Measurements from ENCODE around the gene DLGAP4. TPM values are rescaled to one million over a fixed set of nuclear protein-coding genes. Genes with fewer than 3 reads are reported as not detected.

Gene DLGAP4
- total and polyA plus RNA-seq, 10 donors: 12.0 to 60.9 (median 45.9) TPM

DNA sequence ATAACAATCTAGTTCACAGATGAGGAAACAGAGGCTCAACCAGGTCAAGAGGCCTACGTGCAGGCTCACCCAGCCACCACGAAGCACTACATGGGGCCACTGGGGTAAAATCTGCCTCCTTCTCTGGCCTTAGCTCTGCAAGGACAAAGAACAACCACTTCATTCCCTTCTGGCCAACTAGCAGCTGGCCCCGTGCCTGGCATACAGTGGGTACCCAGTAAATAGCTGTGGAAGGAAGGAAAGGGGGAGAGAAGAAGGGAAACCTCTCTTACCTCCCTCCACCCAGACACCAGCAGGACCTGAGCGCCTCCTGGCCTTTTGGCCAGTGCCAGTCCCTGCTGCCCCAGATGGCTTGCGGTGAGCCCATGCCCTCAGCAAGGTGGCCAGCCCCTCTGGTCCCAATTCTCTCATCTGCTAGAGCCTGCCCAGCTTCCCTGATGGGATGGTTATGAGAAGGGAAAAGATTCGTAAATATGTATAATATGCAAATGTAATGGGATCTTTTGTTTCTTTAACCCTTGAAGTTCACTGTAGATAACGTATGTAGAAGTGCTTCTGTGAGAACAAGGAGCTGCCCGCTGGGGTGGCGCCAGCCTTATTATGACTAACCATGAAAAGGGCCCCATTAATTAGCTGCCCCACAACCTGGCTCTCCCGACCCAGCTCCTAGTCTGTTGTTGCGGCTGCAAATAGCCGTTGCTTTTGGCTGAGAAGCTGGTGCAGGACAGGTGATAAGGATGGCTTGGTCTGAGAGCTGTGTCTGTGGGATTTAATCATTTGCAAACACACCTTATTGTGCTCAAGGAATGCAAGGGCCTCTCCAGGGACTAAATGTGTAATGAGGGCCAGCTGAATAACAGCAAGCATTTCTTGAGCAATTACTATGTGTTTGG is 62.0 kb downstream of the DLGAP4 start:
- Histone ChIP-seq H3K27ac (no peak overlapping the region), H3K27me3 (replicated peaks in 1 of 7) (peaks cover 0 to 25% (median 0%) of the 10 kb centered on the region in 7 donors), H3K4me3 (no peak overlapping the region), H3K4me1 (no peaks in the 10 kb centered on the region), H3K36me3 (no peaks in the 10 kb centered on the region), H3K9me3 (no peaks in the 10 kb centered on the region)
- no peak for TF ChIP-seq POLR2A (IDR thresholded peaks at IDR 0.05)
- no peak for TF ChIP-seq POLR2AphosphoS5 (IDR thresholded peaks at IDR 0.05)
- TF ChIP-seq, protein P1, sequence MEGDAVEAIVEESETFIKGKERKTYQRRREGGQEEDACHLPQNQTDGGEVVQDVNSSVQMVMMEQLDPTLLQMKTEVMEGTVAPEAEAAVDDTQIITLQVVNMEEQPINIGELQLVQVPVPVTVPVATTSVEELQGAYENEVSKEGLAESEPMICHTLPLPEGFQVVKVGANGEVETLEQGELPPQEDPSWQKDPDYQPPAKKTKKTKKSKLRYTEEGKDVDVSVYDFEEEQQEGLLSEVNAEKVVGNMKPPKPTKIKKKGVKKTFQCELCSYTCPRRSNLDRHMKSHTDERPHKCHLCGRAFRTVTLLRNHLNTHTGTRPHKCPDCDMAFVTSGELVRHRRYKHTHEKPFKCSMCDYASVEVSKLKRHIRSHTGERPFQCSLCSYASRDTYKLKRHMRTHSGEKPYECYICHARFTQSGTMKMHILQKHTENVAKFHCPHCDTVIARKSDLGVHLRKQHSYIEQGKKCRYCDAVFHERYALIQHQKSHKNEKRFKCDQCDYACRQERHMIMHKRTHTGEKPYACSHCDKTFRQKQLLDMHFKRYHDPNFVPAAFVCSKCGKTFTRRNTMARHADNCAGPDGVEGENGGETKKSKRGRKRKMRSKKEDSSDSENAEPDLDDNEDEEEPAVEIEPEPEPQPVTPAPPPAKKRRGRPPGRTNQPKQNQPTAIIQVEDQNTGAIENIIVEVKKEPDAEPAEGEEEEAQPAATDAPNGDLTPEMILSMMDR (IDR thresholded peaks at IDR 0.05 in 8 of 11, conservative IDR thresholded peaks at IDR 0.05 in 3 of 11): no peak
- no peak for DNase-seq
- 59 to 67% (median 66%) methylated on average over 12 of the region's 12 CpGs for WGBS, 5 donors
- intact Hi-C loops (cut with DNase I; ENCODE audit: low total_unique reads): no loop called here

DNA sequence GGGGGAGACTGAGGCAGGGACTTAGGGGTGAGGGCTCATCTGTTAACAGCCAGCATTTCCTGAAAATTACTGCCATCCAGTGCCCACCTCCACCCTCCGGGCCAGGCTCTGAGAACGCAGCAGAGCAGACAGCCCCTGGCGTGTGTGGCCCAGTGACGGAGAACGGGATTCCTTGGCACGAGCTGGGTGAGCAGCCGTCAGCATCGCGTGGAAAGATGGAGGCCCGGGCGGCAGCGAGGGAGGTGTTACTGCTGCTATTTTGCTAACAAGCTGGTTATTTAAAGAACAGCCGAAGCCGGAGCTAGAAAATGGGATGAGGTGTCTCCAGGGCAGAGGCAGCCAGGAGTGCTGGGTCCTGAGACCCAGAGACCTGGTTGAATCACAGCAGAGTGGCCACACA is 62.7 kb downstream of the DLGAP4 start:
- DNase-seq: no peak
- Histone ChIP-seq H3K4me1 (no peaks in the 10 kb centered on the region), H3K27ac (no peak overlapping the region), H3K27me3 (replicated peaks in 1 of 7) (peaks cover 0 to 29% (median 0%) of the 10 kb centered on the region in 7 donors), H3K9me3 (no peaks in the 10 kb centered on the region), H3K36me3 (no peaks in the 10 kb centered on the region), H3K4me3 (no peak overlapping the region)
- TF ChIP-seq POLR2A (IDR thresholded peaks at IDR 0.05) (no peak), POLR2AphosphoS5 (IDR thresholded peaks at IDR 0.05) (no peak)
- TF ChIP-seq, protein P1 (IDR thresholded peaks at IDR 0.05 in 8 of 11, conservative IDR thresholded peaks at IDR 0.05 in 3 of 11): no peak
- 86 to 94% (median 88%) methylated on average over 14 of the region's 14 CpGs for WGBS, 5 donors
- intact Hi-C loops (cut with DNase I; ENCODE audit: low total_unique reads): no loop called here

DNA sequence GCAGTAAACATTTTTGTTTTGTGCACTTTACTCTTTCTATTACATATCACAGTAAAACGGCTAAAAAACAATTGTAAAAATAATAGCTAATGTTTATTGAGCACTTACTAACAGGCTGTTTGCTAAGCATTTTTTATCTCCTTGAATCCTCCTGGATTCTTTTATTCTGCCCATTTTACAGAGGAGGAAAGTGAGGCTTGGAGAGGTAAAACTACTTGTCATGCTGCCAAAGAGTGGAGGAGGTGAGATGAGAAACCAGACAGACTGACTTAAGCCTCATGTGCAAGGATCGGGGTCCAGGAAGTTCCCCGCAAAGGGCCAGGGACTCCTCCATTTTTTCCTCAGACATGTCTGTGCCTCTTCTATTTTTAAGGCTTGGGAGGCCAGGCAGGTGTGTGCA is 63.6 kb downstream of the DLGAP4 start:
- Histone ChIP-seq H3K36me3 (no peaks in the 10 kb centered on the region), H3K4me1 (no peaks in the 10 kb centered on the region), H3K27ac (no peak overlapping the region), H3K4me3 (no peak overlapping the region), H3K9me3 (no peaks in the 10 kb centered on the region), H3K27me3 (replicated peaks in 1 of 7) (peaks cover 0 to 37% (median 0%) of the 10 kb centered on the region in 7 donors)
- DNase-seq: no peak
- intact Hi-C loops (cut with DNase I; ENCODE audit: low total_unique reads): no loop called here
- 74 to 83% (median 82%) methylated on average over 3 of the region's 3 CpGs for WGBS, 5 donors
- TF ChIP-seq POLR2A (IDR thresholded peaks at IDR 0.05) (no peak), POLR2AphosphoS5 (IDR thresholded peaks at IDR 0.05) (no peak)
- TF ChIP-seq, protein P1 (IDR thresholded peaks at IDR 0.05 in 8 of 11, conservative IDR thresholded peaks at IDR 0.05 in 3 of 11): no peak

DNA sequence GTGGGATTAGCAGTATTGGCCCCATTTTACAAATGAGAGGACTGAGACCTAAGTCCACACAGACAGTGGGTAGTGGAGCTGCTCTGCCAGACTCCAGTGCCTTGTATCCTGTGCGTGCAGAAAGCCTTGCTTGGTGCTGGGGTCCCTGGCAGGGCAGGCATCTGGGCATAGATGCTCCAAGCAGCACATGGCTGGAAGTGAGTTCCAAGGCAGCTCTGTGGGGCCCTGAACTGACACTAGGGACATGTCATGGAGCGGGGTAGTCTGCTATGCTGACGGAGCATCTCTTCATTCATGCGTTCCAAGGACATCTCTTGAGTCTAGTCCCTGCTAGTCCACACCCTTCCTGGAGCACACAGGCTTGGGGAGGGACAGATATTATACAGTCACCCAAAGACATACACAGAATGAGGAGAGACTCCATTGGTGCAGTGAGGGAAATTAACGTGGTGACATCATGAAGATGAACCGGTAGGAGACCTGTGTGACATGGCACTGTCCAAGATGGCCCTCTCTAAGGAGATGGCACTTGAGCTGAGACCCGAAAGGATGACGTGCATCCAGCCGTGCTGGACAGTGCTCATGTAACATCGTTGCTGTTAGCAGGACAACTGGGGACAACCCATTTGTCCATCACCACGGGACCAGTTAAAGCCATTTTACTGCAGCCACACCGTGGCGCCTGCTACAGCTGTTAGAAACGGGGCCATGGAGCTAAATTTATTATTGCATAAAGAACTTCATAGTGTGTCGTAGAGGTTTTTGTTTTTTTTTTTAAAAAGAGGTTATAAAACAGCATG is 65.1 kb downstream of the DLGAP4 start:
- intact Hi-C loops (cut with DNase I; ENCODE audit: low total_unique reads): no loop called here
- peaks cover 0 to 46% (median 0%) of the 10 kb centered on the region in 7 donors for H3K27me3 ChIP-seq (replicated peaks in 1 of 7)
- H3K36me3 ChIP-seq: no peaks in the 10 kb centered on the region
- 74 to 83% (median 80%) methylated on average over 14 to 15 of the region's 15 CpGs for WGBS, 5 donors
- no peak for DNase-seq
- H3K9me3 ChIP-seq: no peaks in the 10 kb centered on the region
- H3K27ac ChIP-seq: no peak overlapping the region
- H3K4me1 ChIP-seq: no peaks in the 10 kb centered on the region
- no peak for TF ChIP-seq POLR2AphosphoS5 (IDR thresholded peaks at IDR 0.05)
- TF ChIP-seq POLR2A (IDR thresholded peaks at IDR 0.05): no peak
- TF ChIP-seq, protein P1 (IDR thresholded peaks at IDR 0.05 in 8 of 11, conservative IDR thresholded peaks at IDR 0.05 in 3 of 11): no peak
- H3K4me3 ChIP-seq: no peak overlapping the region
